GM12878 (cell line): Measurements from ENCODE around the gene TTC38. TPM values are rescaled to one million over a fixed set of nuclear protein-coding genes. Genes with fewer than 3 reads are reported as not detected.

Experiments used
- ATAC-seq: fragments of 200-7000 bp; cut with Tn5 transposase; 3 replicates; pipeline ENCODE4 v1.9.1; 2020; ENCODE audit warnings: mild to moderate bottlenecking, moderate library complexity
- BruUV-seq: library from RNA; stranded (reverse); fragments of 400-500 nt; replicated peaks from 2 replicates; lab custom pipeline; 2021; lab: Mats Ljungman, UMichigan
- CTCF ChIA-PET: fragments of 300-600 bp; sonication (Branson Sonifier 250); formaldehyde crosslinking; extraction: SDS; loops from one replicate; lab custom pipeline; 2021; ENCODE audit warnings: inconsistent platforms; lab: Yijun Ruan, JAX
- POLR2A ChIA-PET: fragments of 350-600 bp; formaldehyde crosslinking; extraction: SDS; loops from one replicate; lab custom pipeline; 2021; ENCODE audit warnings: inconsistent platforms; lab: Charles Lee
- RAD21 ChIA-PET: fragments of 300-600 bp; sonication (Branson Sonifier 250); formaldehyde crosslinking; loops from one replicate; lab custom pipeline; 2023; ENCODE audit warnings: antibody characterized with exemption; ENCODE audit not compliant: unreplicated experiment; lab: Charles Lee
- SMC1A ChIA-PET: fragments of 300-600 bp; sonication (Branson Sonifier 250); formaldehyde crosslinking; loops from one replicate; lab custom pipeline; 2023; ENCODE audit not compliant: unreplicated experiment, uncharacterized antibody; lab: Charles Lee
- DNase-seq: peaks from one replicate; pipeline ENCODE4 v3.0.0-alpha.2; 2011; ENCODE audit warnings: low read depth, low spot score
- FAIRE-seq: peaks from 3 replicates; lab custom pipeline; 2011; peaks lifted over from hg19 to GRCh38; lab: Jason Lieb, UNC
- H2AFZ ChIP-seq: 2 replicates; pipeline ENCODE4 v1.6.0; 2011; ENCODE audit warnings: low read depth, low read length, control low read depth; ENCODE audit not compliant: control insufficient read depth
- H3K27ac ChIP-seq: 2 replicates; pipeline ENCODE4 v1.5.1; 2011; ENCODE audit warnings: control low read depth; ENCODE audit not compliant: control insufficient read depth, insufficient read depth
- H3K27me3 ChIP-seq, 2 experiments: replicated peaks in 1 of 2; 2 replicates each; pipeline versions ENCODE4 v1.6.0 to v1.6.1; 2011; ENCODE audit warnings: low read length in 1 of 2; ENCODE audit not compliant: control insufficient read depth in 2 of 2, insufficient read depth in 2 of 2
- H3K36me3 ChIP-seq, 2 experiments: 2 replicates each; pipeline ENCODE4 v1.5.1; 2011; ENCODE audit warnings: low read length in 1 of 2; ENCODE audit not compliant: control insufficient read depth in 2 of 2, insufficient read depth in 2 of 2
- H3K4me1 ChIP-seq: 2 replicates; pipeline ENCODE4 v1.6.1; 2011; ENCODE audit warnings: mild to moderate bottlenecking, low read length, moderate library complexity, mixed read lengths; ENCODE audit not compliant: control insufficient read depth, insufficient read depth
- H3K4me2 ChIP-seq: 2 replicates; pipeline ENCODE4 v1.6.0; 2011; ENCODE audit warnings: control low read depth; ENCODE audit not compliant: control insufficient read depth, insufficient read depth
- H3K4me3 ChIP-seq: fragments of 200-600 bp; sonication (generic); 2 replicates; pipeline ENCODE4 v1.5.1; 2016
- H3K79me2 ChIP-seq: 2 replicates; pipeline ENCODE4 v1.6.0; 2011; ENCODE audit warnings: low read length; ENCODE audit not compliant: control insufficient read depth, insufficient read depth
- H3K9ac ChIP-seq: 2 replicates; pipeline ENCODE4 v1.8.0; 2011; ENCODE audit warnings: low read length, control low read depth, mixed read lengths; ENCODE audit not compliant: control insufficient read depth, insufficient read depth
- H3K9me3 ChIP-seq: replicated peaks from 3 replicates; pipeline ENCODE4 v1.5.1; 2011; ENCODE audit warnings: mild to moderate bottlenecking, low read length; ENCODE audit not compliant: control insufficient read depth, insufficient read depth
- H4K20me1 ChIP-seq: 2 replicates; pipeline ENCODE4 v1.6.0; 2011; ENCODE audit not compliant: control insufficient read depth, insufficient read depth
- SPI1 ChIP-seq: IDR thresholded peaks from 2 replicates; pipeline ENCODE4 v1.6.1; 2011; ENCODE audit warnings: low read depth, mild to moderate bottlenecking, low read length, moderate library complexity, borderline replicate concordance; ENCODE audit not compliant: insufficient read depth
- STAT1 ChIP-seq: fragments of 450-650 bp; conservative IDR thresholded peaks from 2 replicates; pipeline ENCODE4 v1.6.1; 2014; ENCODE audit warnings: antibody characterized with exemption, mild to moderate bottlenecking
- WGBS: methylation state at CpG from one replicate; pipeline ENCODE4 v1.1.6; 2016; ENCODE audit warnings: low lambda C conversion rate; ENCODE audit not compliant: insufficient replicate concordance, insufficient coverage; ENCODE audit errors: missing lambda C conversion rate; 5-methylcytosine and 5-hydroxymethylcytosine counted together
- in situ Hi-C: fragments of 300-500 bp; cut with MboI; formaldehyde crosslinking; loops from 9 replicates; pipeline ENCODE4 v1.14.3; 2018; ENCODE audit warnings: mixed read lengths
- intact Hi-C: fragments of 100-400 bp; cut with micrococcal nuclease; formaldehyde crosslinking; loops from one replicate; pipeline ENCODE4 v1.14.2; 2022; ENCODE audit not compliant: unreplicated experiment
- polyA plus RNA-seq, 11 experiments: library from polyadenylated mRNA; depleted of rRNA in 4 of 11; unstranded in 6 of 11; stranded (reverse) in 5 of 11; fragments of >200 nt; fragmentation: Nextera tagmentation in 4 of 11; fragmentation: Illumina TruSeq in 1 of 11; extraction: Ambion mirVana in 4 of 11; extraction: Trizol in 1 of 11; gene quantifications; 1 replicate in 1 of 11; 2 replicates in 10 of 11; pipeline versions ENCODE4 v1.2.1 to v1.2.3, GENCODE V29; 2011 to 2016; ENCODE audit warnings: inconsistent platforms in 2 of 11, missing spikeins in 2 of 11, low read depth in 1 of 11
- total RNA-seq, 4 experiments: library from RNA; depleted of rRNA in 3 of 4; stranded (reverse); fragments of >200 nt in 3 of 4; fragmentation: Illumina TruSeq in 1 of 4; extraction: Trizol in 1 of 4; gene quantifications; 2 replicates each; pipeline versions ENCODE4 v1.2.1 to v1.2.3, GENCODE V29; 2013 to 2021

The TTC38 gene
- total and polyA plus RNA-seq, 10 of the 15 experiments (the other 5 are each of a cell fraction or from before 2014, with no cell fraction given), result 0.58 to 39.9 (median 13.0) TPM

DNA sequence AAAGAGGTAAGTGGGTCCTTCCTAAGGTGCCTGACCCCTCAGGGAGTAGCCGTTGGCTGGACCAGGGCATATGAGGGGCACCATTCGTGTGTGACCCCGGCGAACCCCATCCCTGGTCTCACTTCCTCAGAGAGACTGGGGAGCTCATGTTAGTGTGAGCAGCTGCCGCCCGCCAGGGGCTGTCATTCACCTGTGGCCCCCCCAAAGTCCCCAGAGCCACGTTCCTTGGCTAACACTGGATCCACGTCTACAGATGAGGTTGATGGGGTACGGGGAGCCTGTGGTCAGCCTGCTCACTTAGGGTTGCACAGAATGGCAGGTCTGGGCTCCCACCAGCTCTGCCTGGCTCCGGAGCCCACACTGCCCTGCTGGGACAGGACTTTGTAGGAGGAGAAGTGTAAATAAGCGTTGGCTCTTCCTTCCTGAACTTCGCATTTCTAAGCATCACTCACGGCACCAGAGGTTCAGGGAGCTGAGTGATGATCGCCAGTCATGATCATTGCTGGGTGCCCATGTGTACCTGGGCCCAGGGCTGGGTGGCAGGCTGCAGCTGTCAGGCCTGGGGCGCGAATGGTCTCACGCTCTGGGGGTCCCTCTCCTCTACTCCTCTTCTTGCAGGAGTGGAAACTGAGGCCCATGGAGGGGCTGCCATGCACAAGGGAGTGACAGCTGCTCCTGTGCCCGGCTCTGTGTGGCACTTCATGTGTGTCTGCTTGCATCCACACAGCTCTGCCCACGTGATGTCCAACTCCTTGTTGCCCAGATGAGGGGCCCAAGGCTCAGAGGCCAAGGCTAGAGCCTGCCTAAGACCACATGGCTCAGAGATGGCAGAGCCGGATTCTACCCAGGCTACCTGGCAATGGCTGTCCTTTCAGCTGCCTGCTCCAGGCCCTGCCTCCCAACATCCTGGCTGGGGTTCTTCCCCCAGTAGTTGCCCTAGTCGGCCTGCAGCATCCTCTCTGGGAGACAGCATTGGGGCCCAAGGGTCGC, 11.1 kb downstream of the TTC38 start:
- Histone ChIP-seq H4K20me1 (no peaks in the 10 kb centered on the region), H3K27me3 (no peaks in the 10 kb centered on the region)
- TF ChIP-seq SPI1 (0 out of 2 replicates have a peak, but pooled peaks have one; percentile 7), STAT1 (no peak)
- TF ChIP-seq, all 136 proteins: peak for 1
- peaks cover 5 to 15% of the 10 kb centered on the region in 2 experiments for H3K36me3 ChIP-seq
- ChIA-PET POLR2A (interaction anchor here (0.6 to 0.9 kb wide), 2 partner anchors 10 to 41 kb away, joined by 5 to 6 read pairs; partner anchors contain the start of gene TTC38), SMC1A (no interaction called here), RAD21 (no interaction called here), CTCF (no interaction called here)
- in situ Hi-C loops (no loop called here), intact Hi-C loops (no loop called here)
- DNase-seq (no peak), FAIRE-seq (no peak), ATAC-seq (no peak)
- H3K9ac ChIP-seq, result no peak overlapping the region
- H3K9me3 ChIP-seq, result peaks cover 2% of the 10 kb centered on the region; the same call in 2 of the 3 replicates
- peaks cover 4% of the 10 kb centered on the region; the same call in 1 of the 2 replicates for H3K4me1 ChIP-seq
- no peak overlapping the region for H3K4me2 ChIP-seq
- BruUV-seq, result no TSS peak
- H3K27ac ChIP-seq, result no peak overlapping the region
- no peaks in the 10 kb centered on the region for H3K79me2 ChIP-seq
- no peak overlapping the region for H2AFZ ChIP-seq
- 68% methylated on average over 22 of the region's 22 CpGs for WGBS
- no peak overlapping the region for H3K4me3 ChIP-seq
